Fibroblast of skin of abdomen (primary cell): ENCODE results near the gene PKNOX2.

Experiments
- DNase-seq: peaks from one replicate; pipeline ENCODE4 v3.0.0-alpha.2; 2013

PKNOX2 gene

DNA sequence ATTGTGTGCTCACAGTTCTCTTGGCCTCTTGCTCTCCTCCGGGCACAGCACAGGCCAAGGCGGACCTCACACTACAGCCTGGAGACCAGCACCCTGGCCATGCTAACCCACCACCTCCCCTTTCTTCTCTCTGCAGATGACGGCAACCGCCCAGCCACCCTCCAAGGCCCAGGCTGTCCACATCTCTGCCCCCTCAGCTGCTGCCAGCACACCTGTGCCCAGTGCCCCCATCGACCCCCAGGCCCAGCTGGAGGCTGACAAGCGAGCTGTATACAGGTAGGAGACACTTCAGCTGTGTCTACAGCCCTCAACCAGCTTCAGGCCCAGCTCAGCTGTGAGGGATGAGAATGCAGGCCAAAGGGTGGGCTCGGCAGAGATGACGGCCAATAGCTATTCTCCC is 203.2 kb downstream of the PKNOX2 start:
- no peak for DNase-seq

DNA sequence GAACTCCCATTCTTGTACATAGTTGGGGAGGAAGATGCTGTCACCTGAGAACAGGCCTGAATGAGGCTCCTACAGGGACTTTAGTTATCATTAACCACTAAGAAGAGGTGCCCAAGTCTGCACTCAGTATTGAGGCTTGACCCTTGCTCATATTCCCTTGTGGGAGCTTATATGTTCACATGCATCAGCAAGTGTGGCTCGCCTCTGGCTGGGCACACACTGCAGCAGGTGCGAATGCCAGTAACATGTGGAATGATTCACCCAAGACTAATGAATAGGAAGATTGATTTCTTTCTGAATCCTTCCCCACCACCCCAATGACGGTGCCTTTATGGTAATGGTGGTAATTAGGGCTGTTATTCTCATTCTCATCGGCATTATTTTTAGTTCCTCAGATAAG is 204.2 kb downstream of the PKNOX2 start:
- DNase-seq, result no peak

DNA sequence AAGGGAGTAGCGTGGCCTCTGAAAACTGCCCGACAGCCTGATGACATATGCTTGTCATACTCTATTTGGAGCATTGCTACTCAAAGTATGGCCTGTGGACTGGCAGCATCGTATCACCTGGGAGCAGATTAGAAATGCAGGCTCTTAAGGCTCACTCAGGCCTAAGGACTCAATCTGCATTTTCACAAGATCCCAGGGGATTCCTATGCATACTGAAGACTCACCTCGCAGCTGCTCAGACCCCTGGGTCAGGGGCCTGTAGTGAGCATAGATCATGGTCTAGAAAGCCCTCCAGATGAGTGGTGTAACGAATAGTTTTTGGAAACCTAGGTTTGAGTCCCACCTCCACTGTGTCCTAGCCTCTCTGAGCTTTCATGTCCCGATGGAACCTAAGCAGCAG is 205.3 kb downstream of the PKNOX2 start:
- DNase-seq, result no peak

DNA sequence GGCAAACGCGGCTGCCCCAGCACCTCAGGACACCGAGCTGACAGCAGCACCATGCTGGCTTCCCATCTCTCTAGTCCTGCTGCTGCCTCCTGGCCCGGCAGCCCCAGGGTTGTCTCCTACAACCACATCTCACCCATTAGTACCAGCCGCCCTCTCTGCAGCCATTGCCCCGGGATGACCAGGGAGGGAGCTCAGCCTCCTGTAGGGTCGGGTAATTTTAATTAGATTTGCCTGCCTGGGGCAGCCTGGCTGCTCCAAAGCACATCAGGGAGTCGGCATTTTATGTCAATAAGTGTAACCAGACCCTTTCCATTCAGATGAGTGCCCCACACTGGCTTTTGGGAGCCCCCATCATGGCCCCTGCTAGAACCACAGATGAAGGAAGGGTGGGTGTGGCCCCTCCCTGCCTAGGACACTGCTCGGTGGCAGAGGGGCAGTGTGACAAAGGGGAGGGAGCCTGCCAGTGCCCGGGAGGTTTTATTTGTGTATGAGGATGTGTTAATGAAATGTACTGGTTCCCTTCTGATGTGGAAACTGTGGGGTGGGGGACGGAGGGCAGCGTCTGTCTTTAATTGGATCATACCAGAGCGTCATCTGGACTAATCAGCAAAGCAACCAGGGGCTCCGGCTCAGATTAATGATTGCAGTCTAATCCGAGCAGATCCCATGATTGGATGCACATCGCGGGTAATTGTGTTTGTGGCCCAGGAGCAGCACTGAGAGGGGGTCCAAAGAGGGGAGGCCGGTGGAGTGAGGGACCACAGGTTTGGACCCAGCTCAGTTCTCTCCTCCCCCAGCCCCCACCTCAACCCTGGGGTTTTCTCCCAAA is 206.2 kb downstream of the PKNOX2 start:
- no peak for DNase-seq

DNA sequence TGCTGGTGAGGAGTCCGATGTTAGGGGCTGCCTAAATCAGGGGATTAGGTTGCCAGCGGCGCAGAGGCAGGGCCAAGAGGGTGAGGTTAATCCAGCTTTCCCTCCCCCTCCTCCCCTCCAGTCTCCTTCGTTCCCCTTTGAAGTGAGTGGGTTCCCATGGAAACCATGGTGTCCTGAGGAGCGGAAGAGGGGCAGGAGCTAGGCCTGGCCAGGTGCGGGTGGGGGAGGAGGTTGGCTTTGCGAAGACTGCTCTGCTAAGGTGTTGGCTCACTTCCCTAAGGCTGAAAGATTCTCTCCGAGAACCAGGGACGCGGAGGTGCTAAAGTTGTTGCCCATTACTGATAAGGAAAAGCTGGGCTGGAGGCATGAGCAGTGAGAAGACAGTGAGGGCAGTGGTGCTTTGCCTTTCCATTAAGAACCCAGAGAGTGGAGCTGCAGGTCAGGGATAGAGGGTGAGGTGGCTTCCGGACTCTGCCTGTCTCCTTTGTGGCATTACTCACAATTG is 206.9 kb downstream of the PKNOX2 start:
- DNase-seq, result no peak

DNA sequence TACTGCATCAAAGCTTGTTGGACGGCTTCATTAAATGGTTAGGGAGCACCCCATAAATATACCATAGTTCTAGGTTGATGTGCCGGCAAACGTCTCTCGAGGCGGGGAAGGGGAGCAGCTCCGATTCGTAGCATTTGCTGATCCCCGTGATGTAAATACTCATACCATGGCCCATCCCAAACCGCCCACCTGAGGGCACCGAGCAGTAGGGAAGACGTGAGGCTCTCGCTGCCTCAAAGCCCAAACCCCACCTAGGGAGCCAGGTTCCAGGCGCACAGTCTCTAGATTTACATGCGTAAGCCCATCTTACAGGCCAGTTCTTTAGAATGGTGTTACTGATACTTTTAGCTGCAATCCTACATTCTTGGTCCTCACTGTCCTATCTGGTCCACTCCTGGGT is 207.5 kb downstream of the PKNOX2 start:
- DNase-seq, result no peak

DNA sequence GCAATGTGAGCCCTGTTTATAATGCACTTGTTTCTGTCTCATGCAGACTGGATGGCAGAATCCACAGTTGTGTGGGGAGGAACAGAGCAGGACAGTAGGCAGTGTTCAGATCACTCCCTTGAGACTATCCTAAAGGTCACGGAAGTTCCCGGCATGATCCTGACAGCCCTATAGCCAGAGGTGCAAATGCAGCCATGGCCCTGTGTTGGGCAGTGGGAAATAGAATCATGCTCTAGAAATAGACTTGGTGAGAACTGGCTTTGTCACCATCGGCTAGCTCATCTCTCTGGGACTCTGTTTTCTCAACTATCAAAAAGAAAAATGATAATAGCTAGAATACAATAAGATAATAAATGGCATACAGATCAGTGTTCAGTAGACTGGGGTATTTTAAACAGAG is 208.4 kb downstream of the PKNOX2 start:
- DNase-seq, result no peak

DNA sequence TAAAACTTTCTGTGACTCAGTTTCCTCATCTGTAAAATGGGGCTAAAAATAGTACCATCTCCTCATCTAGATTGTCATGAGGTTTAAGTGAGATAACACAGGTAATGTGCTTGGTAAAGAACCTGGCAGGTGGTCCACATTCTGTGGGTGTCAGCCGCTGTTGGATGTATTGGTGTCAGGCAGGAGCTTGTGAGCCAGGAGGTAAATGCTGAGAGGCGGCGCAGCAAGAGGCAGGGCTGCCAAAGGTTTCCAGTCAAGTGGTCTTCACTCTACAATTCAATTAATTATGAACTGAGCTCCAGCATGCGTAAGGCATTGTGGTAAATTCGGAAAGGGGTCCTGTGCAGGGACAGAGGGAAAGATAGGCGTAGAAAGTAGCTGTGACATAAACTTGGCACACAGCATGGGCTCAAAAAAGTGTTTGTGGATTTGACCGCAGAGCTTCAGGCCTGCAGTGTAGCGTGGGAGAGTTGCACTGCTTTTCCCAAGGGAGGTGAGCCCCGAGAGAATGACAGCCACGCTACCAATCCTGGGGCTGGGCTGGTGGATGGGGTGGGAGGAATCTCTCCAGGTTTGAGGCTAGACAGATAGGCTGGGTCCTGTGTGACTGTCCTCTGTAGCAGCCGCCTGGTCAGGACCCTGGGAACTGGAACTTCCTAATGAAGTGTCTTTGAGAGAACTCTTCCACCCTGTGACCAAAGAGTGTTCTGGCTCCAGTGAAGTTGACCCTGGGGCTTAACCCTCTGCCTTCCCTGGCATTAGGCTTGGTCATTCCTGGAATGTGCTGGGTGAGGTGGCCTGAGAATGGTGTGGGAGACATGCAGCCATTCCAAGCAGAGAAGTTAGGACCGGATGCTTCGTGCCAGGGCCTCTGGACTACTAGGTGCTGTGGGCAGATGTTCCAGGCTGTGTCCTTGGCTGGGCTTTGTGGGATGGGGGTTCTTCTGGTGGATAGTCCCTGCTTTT is 209.2 kb downstream of the PKNOX2 start:
- DNase-seq, result no peak

DNA sequence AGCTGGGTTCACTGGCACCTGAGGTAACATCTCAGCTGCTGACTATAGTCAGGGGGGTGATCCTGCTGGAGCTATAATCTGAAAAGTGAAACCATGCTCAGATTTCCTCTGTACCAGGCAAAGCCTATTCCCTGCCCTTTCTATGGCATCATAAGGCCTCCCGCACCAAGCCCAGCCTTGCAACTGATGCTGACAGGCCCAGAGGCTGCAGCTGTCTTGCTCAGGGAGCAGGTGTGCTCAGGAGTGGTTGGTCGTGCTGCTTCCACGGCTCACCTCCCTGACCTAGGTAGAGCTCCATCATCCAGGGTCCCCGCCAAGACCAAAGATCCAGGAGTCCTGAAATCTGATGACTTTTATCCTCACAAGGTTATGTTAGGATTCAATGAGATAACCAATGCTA is 209.8 kb downstream of the PKNOX2 start:
- no peak for DNase-seq

DNA sequence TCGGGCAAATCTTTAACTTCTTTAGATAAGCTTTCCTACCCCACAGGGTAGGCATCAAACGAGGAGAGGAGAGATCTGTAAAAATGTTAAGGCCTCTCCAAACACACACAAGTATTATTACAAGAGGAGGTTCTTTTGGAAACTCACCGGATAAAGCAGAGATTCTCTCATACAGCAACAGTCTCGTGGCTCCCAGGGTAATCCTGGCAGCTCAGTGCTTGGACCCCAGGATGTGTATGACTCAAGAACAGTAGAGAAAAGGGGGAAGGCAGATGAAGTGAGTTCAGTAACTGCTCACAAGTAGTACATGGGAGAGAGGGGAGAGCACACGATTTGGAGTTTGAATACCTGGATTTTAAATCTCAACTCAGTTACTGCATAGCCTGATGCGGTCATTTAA is 210.6 kb downstream of the PKNOX2 start:
- no peak for DNase-seq

DNA sequence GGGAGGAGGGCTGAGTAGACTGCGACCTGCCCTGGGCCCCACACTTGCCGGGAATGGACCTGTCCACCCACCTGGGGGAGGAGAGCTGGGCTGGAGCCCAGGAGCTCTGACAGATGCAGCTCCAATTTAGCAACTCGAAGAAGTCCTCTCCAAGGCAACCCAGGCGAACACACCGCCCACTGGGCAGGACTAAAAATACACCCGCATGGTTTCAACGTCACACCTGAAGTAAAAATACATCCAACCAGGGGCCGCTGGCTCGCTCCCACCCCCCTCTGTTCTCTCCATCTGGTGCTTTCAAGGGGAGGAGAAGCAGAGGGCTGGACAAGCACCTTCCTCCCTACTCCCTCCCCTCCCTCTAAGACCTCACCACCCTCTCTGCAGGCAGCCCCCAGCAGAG is 211.6 kb downstream of the PKNOX2 start:
- no peak for DNase-seq

DNA sequence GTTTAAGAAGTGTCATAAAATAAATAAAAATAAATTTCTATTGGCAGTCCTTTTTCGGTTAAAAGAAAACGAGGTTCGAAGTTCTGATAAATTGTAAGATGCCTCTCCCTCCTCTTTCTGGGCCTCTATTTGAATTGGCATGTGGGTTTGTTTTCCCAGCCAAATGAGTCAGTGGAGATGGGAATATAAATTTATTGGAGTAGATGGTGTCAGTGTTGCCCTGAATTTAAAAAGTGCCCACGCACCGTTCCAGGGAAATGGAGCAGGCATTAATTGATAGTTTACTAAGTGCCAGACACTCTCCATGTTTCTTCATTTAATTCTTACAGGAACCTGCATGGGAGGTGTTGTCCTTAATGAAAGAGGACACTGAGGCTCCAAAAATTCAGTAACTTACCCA is 212.3 kb downstream of the PKNOX2 start:
- DNase-seq, result no peak

DNA sequence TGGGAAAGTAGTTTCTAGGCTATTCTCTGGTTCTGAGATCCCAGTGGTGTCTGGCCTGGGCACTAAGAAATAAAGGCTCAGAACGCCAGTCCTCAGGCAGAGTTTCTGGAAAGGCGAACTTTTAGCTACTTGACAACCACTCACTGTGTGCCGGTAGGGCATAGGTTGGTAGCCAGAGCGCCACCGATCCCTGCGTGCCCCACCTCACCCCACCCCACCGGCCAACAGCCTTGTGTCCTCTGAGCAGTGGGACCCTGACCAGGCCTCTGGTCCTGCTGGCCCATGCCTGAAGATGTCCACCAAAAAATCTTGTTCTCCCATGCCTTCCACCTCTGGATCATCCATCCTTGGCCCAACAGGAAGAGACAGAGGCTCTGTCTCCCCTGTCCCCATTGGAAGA is 213.5 kb downstream of the PKNOX2 start:
- no peak for DNase-seq

DNA sequence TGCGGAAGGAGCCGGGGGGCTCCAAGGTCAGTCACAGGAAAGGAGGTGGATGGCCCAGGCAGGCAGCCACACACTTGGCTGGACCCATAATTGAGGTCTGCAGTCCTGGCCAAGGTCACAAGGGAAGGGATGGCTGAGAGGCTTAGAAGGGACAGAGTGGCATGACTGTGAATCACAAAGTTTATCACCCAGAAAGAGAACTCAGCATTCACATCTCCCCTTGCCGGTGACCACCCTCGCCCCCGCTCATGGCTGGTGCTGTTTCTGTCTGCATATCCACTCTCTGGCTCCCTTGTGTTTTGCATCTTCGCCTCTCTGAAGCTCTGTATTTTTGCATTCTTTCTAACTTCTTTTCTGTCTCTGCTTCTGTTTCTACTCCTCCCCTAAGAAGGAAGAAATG is 214.0 kb downstream of the PKNOX2 start:
- DNase-seq, result no peak

DNA sequence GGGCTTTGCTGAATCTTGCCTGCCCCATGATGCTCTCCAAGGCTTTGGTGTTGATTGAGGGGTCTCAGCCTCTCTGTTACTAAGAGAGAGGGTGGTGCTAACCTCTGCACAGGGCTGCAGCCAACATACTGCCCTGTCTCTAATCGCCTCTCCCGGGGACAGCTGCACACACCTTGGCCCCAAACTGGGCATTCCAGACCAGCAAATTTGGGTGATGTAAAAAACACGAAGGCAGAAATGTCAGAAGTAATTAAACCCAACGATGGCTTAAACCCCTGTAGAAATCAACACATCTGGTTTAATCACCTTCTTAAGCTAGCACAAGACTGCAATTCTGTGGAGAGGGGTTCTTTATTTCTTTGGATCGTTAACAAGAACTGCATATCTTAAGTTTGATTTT is 215.0 kb downstream of the PKNOX2 start:
- DNase-seq, result no peak

DNA sequence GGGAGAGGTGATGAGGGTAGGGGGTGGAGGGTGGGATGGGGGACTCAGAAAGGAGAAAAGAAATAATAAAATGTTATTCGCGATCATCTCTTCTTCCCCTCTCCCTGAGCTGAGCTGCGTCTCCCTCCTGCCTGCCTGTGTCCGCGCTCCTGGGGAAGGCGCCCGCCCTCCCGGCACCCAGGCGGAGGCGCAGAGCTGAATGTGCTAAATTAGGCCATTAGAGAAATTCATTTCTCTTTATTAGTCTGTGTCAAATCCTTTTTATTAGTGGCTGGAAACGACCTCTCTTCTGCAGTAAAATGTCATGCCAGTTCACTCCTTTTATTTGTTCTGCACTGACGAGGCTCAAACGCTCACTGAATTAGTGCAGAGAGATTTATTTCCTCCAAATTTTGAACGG is 215.4 kb downstream of the PKNOX2 start:
- DNase-seq, result no peak

DNA sequence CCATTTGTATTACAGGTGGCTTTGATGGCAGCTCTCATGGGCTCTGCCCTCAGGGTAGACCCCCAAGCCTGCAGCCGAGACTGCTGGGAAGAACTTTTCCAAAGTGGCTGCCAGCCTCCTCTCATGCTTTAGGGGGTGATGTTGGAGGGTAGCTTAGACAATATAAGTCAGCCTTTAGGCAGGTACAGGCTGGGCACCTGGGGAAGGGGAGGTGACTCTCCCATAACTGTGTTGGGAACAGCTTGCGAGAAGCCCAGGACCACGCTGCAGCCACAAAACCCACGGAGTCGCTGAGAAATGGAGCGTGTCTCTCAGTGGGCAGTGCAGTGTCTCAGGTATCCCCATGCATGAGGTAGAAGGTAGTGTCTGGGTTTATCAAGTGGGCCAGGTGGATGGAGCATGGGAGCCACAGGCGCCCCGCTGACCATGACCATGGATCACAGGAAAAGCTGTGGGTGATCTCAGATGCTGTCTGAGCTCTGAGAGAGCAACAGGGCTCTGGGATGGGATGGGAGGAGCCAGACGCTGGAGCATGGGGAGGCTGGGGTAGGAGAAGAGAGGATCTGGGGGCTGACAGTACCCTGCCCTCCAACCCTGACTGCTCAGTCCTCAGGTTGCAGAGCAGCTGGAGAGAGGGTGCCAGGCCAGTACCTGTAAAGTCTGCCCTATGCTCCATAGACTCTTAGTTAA is 216.3 kb downstream of the PKNOX2 start:
- DNase-seq, result no peak

DNA sequence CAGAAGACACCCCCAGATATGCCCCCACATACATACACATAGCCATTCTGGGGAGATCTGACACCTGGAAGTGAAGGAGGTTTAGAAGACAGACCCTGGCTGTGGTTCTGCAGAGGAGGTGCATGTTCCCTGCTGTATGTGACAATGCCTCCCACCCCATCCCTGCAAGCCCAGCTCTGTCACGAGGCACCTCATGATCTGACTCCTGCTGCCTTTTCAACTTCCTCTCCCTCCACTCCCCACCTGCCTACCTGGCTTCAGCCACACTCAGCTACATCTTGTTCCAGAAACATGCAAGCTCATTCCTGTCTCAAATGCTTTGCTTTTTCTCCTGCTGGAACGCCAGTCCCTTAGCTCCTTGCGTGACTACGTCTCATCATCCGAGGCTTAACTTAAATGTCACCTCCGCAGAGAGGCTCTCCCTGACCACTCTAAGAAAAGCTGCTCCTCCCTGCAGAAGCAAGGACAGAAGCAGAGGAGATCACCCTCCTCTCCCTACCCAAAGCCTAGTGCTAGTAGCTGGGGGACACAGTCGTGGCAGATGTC is 217.0 kb downstream of the PKNOX2 start:
- no peak for DNase-seq

DNA sequence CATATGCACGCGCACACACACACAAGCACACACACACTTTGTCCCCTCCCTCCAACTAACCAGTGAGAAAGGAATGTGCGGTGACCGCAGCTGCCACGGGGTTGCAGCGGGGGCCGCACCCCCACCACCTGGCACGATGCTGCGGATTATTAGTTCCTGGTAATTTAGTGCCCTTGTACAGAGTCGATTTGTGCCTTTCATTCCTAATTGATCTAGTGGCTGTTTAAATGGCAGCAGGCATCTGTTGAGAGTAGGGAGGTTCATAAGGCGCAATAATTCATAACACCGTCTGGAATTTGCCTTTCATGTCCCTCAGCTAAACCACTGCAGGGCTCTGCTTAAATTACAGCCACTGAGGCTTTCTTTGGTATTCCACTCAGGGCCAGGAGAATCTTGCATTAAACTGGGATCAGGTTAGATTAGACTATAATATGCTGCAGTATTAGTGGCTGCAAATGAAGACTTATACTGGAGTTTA is 217.8 kb downstream of the PKNOX2 start:
- peak; percentile 7 for DNase-seq

DNA sequence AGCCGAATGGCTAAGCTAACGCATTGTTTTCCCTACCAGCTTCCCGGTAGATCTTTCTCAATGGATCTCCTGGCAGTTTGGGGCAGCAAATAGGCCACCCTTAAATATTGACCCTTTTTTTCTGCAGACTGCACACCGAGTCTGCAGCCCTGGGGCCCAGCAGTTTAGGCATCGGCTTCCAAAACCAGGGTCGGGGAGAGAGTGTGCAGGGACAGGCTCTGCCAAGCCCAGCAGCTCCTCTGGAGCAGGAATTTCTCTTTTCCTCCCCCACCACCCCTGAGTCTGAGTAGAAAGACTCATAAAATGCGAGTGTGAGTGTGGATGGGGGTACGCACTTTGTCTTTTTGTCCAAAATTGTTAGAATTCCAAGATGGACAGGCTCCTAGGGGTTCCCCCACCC is 218.3 kb downstream of the PKNOX2 start:
- no peak for DNase-seq

DNA sequence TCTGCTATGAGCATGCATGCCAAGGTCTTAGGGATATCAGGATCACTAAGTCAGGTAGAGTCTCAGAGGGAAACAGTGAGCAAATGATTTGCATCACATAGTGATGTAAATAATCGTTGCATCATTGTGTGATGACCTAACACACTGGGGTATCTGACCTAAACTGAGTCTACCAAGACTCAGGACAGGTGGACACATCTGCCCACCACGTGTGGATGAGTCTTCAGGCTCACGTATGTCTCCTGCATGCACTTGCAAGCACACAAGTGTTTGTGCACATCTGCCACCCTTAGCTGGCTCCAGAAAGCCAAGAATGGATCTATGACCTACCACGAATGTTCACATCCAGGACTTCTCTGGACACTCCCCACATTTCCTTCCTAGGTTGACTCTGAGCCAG is 220.3 kb downstream of the PKNOX2 start:
- DNase-seq, result no peak

DNA sequence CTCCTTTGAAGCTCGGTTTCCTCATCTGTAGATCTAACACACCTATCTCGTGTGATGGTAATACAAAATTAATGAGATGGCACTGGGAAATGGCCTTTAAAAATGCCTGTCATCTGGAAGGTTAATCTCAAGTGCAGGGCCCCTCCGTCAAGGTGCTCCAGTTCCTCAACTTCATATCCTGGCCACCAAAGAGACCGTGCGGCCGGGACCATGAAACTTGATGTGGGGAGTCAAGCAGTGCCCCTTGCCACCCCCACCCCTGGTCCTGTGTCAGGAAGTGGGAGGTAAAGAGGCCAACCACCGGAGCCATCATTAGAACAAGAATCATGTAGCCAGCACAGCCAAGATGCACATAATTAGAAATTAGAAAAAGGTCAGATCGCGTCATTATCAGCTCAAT is 223.3 kb downstream of the PKNOX2 start:
- no peak for DNase-seq

DNA sequence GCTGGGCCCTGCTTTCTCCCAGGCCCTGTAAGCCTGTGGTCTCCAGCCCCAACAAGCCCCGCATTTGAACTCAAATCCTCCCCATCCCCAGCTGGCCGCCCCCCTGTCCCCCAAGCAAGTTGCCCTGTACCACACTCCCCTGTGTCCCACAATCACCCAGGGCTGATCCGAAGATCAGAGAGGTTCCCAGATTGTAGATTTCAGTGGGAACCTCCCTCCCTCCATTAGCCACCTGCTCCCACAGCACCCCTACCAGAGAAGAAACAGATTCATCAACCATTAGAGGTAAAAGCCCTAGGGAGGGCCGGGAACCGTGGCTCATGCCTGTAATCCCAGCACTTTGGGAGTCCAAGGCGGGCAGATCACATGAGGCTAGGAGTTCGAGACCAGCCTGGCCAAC is 224.1 kb downstream of the PKNOX2 start:
- no peak for DNase-seq
